H1 (cell line): ENCODE data around the gene ARHGAP1. TPM values are rescaled to one million over a fixed set of nuclear protein-coding genes. Genes with fewer than 3 reads are reported as not detected.

Source experiments
- MAX ChIP-seq: IDR thresholded peaks from 2 replicates; pipeline ENCODE4 v1.6.1; 2012; ENCODE audit warnings: inconsistent platforms
- polyA plus RNA-seq, 7 experiments: library from polyadenylated mRNA; depleted of rRNA in 3 of 7; stranded (reverse) in 5 of 7; unstranded in 2 of 7; fragments of >200 nt in 5 of 7; fragments of 200-250 nt in 2 of 7; gene quantifications; 1 replicate in 5 of 7; 2 replicates in 1 of 7; 4 replicates in 1 of 7; pipeline versions ENCODE4 v1.2.1 to v1.2.3, GENCODE V29; 2011 to 2013; ENCODE audit warnings: missing spikeins in 2 of 7, mixed read lengths in 2 of 7
- total RNA-seq: library from RNA; stranded (reverse); fragmentation: NEBNext Ultra II Directional; extraction: Animal tissue kit (Norgen Biotek cat#: 25700); gene quantifications from 2 replicates; pipeline ENCODE4 v1.2.1, GENCODE V29; 2021

Gene ARHGAP1
- total and polyA plus RNA-seq, 2 of the 8 experiments (the other 6 are each of a cell fraction or from before 2014, with no cell fraction given) = 28.6 to 58.8 TPM

- no peak for TF ChIP-seq MAX
These were observed 31.1 kb upstream of the ARHGAP1 start (continued) for GRCh38 chr11:46731545-46731944.
